ENCODE data around the gene GPC6.

- TF ChIP-seq CTCF (IDR thresholded peaks at IDR 0.05): no peak
- TF ChIP-seq POLR2A (IDR thresholded peaks at IDR 0.05): no peak
Observed at GRCh38 chr13:93304868-93305613, 78.4 kb downstream of the GPC6 start.
